Transverse colon (tissue), 4 donors: ENCODE results near the gene ANKRD12. TPM values are rescaled to one million over a fixed set of nuclear protein-coding genes. Genes with fewer than 3 reads are reported as not detected.
A peak's percentile ranks its signal among the peaks of the same experiment; 100 is the strongest.

Experiments used
- DNase-seq: peaks from one replicate; pipeline ENCODE4 v3.0.0-alpha.2; 2019
- H3K27ac ChIP-seq, 4 donors: fragments of 200-600 bp; sonication (generic); 2 replicates each; pipeline ENCODE4 v1.5.1; 2016 to 2018; ENCODE audit warnings: inconsistent platforms in 4 of 4
- H3K27me3 ChIP-seq: fragments of 200-600 bp; sonication (generic); 2 replicates; pipeline ENCODE4 v1.5.1; 2017; ENCODE audit warnings: inconsistent platforms
- H3K36me3 ChIP-seq, 4 donors: fragments of 200-600 bp; sonication (generic); 2 replicates each; pipeline ENCODE4 v1.5.1; 2017 to 2019; ENCODE audit warnings: inconsistent platforms in 4 of 4
- H3K4me1 ChIP-seq, 4 donors: fragments of 200-600 bp; sonication (generic); 2 replicates each; pipeline ENCODE4 v1.5.1; 2017 to 2020; ENCODE audit warnings: inconsistent platforms in 4 of 4
- H3K4me3 ChIP-seq, 4 donors: fragments of 200-600 bp; sonication (generic); 1 replicate in 1 of 4; 2 replicates in 3 of 4; pipeline versions ENCODE4 v1.5.1 to v1.6.1; 2017 to 2019; ENCODE audit warnings: inconsistent platforms in 4 of 4
- H3K9me3 ChIP-seq, 2 donors: fragments of 200-600 bp; sonication (generic); 2 replicates each; pipeline ENCODE4 v1.5.1; 2017 to 2019; ENCODE audit warnings: inconsistent platforms in 2 of 2
- EP300 ChIP-seq: sonication (generic); formaldehyde crosslinking; IDR thresholded peaks from one replicate; pipeline ENCODE4 v1.6.1; 2017; ENCODE audit warnings: antibody characterized with exemption, low read depth
- POLR2A ChIP-seq: fragments of 450-650 bp; IDR thresholded peaks from one replicate; pipeline ENCODE4 v1.6.1; 2016; ENCODE audit warnings: antibody characterized with exemption, mild to moderate bottlenecking, moderate library complexity
- POLR2AphosphoS5 ChIP-seq, 3 donors: sonication (generic); formaldehyde crosslinking; IDR thresholded peaks; one replicate each; pipeline ENCODE4 v1.6.1; 2016; ENCODE audit warnings: antibody characterized with exemption in 3 of 3
- WGBS, 2 donors: methylation state at CpG; one replicate each; pipeline ENCODE4 v1.1.5; 2018; ENCODE audit warnings: low coverage in 1 of 2; 5-methylcytosine and 5-hydroxymethylcytosine counted together
- in situ Hi-C, 4 donors: fragments of 200-750 bp; cut with MboI; loops; one replicate each; pipeline versions ENCODE4 v1.15.0 to v1.15.1; 2017; ENCODE audit warnings: low sequenced_read_pairs in 3 of 4, low pct_ligation_motif_present in 1 of 4, low pct_unique_long_range_greater_than_20kb in 1 of 4
- intact Hi-C: fragments of 100-400 bp; cut with DNase I; formaldehyde crosslinking; loops from one replicate; pipeline ENCODE4 v1.15.1; 2023; ENCODE audit warnings: low total_unique reads
- total RNA-seq, 4 donors: library from RNA; depleted of rRNA; stranded (reverse); fragments of >200 nt; gene quantifications; one replicate each; pipeline ENCODE4 v1.1.0, GENCODE V29; 2016
- TF ChIP-seq, protein P1 (sequence below), 5 experiments: fragments of 200-600 bp in 3 of 5; fragments of 450-650 bp in 2 of 5; sonication (generic) in 3 of 5; IDR thresholded peaks; 1 replicate in 2 of 5; 2 replicates in 3 of 5; pipeline ENCODE4 v1.5.1; 2016 to 2017; ENCODE audit warnings: antibody characterized with exemption in 5 of 5, inconsistent platforms in 3 of 5, mild to moderate bottlenecking in 2 of 5, moderate library complexity in 1 of 5

ANKRD12 gene
- total RNA-seq, 4 donors from 2014 or later = 17.5 to 91.8 (median 59.1) TPM

DNA sequence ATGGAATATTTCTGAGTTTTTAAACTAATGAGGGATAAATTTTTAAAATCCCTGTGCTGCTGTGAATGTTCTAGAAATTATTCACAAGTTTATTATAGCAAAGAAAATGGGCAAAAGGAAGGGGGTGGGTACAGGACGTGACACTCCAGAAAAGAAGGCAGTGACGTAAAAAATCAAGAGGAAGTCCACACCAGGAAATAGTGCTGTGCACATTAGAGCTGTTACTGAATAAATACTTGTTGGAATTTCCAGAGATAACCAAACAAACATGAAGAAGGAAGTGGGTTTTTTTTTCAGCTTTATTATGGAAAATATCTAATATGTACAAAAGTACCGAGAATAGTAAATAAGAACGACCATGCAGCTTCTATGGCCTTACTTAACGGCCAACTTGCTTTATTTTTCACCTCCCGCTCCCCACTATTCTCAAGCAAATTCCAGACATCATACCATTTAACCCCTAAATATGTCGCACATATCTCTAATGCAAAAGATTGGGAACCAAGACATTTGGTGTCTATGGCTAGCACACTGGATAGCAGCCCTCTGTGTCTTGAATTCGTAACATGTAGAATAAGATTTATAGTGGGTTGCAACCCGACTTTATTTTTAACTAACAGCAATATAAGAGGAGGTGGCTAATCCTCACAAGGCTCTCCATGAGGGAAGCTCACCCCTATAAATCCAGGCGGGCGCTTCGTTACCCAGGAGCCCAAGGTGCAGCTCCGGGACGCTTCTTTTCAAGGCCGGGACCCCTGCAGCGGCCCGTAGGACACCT lies 34.7 kb upstream of the ANKRD12 start:
- intact Hi-C loops (no loop called here), in situ Hi-C loops (no loop called here)
- Histone ChIP-seq H3K4me1 (peaks cover 23 to 43% (median 38%) of the 10 kb centered on the region in 4 donors), H3K27ac (peak overlapping the region; percentile 88 to 99 (median 96)), H3K4me3 (peak overlapping the region; percentile 42 to 84 (median 72)), H3K9me3 (no peaks in the 10 kb centered on the region), H3K36me3 (no peaks in the 10 kb centered on the region), H3K27me3 (no peaks in the 10 kb centered on the region)
- WGBS, 2 donors = 0 to 1% methylated on average over 8 to 17 of the region's 17 CpGs
- no peak for DNase-seq
- TF ChIP-seq EP300 (no peak), POLR2AphosphoS5 (IDR thresholded peaks at IDR 0.05) (peak in 1 of 3 donors; percentile 23)

DNA sequence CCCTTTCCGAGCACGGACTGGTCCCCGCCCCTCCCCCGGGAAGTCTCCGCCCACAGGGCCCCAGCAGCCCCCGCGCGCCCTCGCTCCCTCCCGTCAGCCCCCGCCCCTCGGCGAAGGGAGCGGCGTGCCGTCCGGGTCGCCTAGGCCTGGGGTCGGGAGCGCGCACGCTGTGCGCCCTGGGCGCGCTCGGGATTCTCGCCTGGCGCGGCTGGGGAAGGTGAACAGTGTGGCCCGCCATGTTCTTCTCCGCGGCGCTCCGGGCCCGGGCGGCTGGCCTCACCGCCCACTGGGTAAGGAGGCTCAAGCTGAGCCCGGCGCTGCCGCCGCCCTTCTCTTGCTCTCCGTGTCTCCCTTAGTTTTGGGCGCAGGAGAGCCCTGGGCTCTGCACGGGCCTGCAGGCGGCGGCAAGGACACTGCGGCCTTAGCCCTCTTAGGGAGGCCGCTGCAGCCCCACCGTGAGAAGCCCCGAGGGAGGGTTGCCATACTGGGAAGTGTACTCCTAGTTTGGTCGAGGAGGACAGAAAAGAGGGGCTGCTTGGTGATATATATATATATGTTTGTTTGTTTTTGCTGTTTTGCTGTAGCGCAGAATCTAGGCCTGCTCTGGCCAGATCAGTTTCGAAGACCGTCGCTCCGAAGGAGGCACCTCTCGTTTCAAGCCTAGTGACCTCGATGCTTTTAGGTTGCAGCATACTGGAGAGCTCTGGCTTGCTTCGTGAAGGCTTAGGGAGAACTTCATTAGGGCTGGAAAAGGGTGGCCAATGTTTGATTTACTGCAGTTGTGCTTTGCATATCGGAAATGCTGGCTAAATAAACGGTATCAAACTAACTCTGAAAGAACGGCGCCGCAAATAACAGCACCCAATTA lies 33.8 kb upstream of the ANKRD12 start, which contains the start of gene NDUFV2:
TSS of gene NDUFV2 (plus strand) at position 192 of the 868 bp plus-strand sequence. CDS start at position 237, 45 bp downstream.
- no peaks in the 10 kb centered on the region for H3K27me3 ChIP-seq
- in situ Hi-C loops (no loop called here), intact Hi-C loops (no loop called here)
- H3K9me3 ChIP-seq = no peaks in the 10 kb centered on the region
- H3K4me3 ChIP-seq = peak within 1 kb of the TSS; percentile 42 to 84 (median 72)
- H3K27ac ChIP-seq = peak within 1 kb of the TSS; percentile 88 to 99 (median 96)
- no peaks in the 10 kb centered on the region for H3K36me3 ChIP-seq
- H3K4me1 ChIP-seq = peaks cover 31 to 51% (median 46%) of the 10 kb centered on the region in 4 donors
- 0% methylated on average over 27 of the region's 64 CpGs; no CpG with 5 or more reads in 1 of the 2 donors for WGBS, 2 donors
- DNase-seq = peak; percentile 98
- TF ChIP-seq, protein P1, sequence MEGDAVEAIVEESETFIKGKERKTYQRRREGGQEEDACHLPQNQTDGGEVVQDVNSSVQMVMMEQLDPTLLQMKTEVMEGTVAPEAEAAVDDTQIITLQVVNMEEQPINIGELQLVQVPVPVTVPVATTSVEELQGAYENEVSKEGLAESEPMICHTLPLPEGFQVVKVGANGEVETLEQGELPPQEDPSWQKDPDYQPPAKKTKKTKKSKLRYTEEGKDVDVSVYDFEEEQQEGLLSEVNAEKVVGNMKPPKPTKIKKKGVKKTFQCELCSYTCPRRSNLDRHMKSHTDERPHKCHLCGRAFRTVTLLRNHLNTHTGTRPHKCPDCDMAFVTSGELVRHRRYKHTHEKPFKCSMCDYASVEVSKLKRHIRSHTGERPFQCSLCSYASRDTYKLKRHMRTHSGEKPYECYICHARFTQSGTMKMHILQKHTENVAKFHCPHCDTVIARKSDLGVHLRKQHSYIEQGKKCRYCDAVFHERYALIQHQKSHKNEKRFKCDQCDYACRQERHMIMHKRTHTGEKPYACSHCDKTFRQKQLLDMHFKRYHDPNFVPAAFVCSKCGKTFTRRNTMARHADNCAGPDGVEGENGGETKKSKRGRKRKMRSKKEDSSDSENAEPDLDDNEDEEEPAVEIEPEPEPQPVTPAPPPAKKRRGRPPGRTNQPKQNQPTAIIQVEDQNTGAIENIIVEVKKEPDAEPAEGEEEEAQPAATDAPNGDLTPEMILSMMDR (IDR thresholded peaks at IDR 0.05) = no peak
- peak; percentile 95 for TF ChIP-seq POLR2A
- TF ChIP-seq EP300 = no peak
- TF ChIP-seq POLR2AphosphoS5 (IDR thresholded peaks at IDR 0.05) = peak; percentile 92 to 98 (median 97)

DNA sequence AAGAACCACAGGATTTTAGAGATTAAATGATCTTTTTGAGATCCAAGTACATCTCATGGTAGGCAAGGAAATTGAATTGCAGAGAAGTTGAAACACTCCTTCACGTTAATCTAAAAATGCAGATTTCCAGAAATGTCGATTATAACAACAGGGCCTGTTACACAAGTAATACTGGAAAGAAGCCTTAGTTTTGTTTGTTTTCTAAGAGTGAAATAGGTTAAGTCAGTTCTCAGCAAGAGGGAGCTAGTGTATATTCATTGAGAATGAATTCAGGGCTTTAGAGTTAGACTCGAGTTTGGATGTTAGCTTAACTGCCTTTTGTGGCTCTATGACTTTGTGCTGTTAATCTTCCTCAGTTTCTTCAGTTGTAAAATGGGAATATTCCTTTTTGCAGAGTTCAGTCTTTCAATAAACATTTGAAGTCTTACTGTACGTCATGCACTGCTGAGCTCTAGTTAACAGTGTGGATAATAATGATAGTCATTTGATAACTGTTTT lies 33.2 kb upstream of the ANKRD12 start:
- 0 to 1% methylated on average over 4 of the region's 4 CpGs for WGBS, 2 donors
- TF ChIP-seq, protein P1 (IDR thresholded peaks at IDR 0.05) = no peak
- TF ChIP-seq EP300 (no peak), POLR2AphosphoS5 (IDR thresholded peaks at IDR 0.05) (no peak), POLR2A (no peak)
- no peaks in the 10 kb centered on the region for H3K9me3 ChIP-seq
- no peaks in the 10 kb centered on the region for H3K36me3 ChIP-seq
- in situ Hi-C loops (no loop called here), intact Hi-C loops (no loop called here)
- peak overlapping the region; percentile 17 to 84 (median 72) for H3K4me3 ChIP-seq
- H3K27me3 ChIP-seq = no peaks in the 10 kb centered on the region
- DNase-seq = no peak
- H3K27ac ChIP-seq = peak overlapping the region; percentile 88 to 99 (median 96)
- H3K4me1 ChIP-seq = peaks cover 37 to 57% (median 49%) of the 10 kb centered on the region in 4 donors

GRCh38 chr18:9104244-9104901 lies 32.2 kb upstream of the ANKRD12 start:
- WGBS, 2 donors = 5 to 12% methylated on average over 5 of the region's 5 CpGs
- peak overlapping the region; percentile 88 to 99 (median 96) for H3K27ac ChIP-seq
- intact Hi-C loops = no loop called here
- no peaks in the 10 kb centered on the region for H3K9me3 ChIP-seq
- peaks cover 37 to 67% (median 57%) of the 10 kb centered on the region in 4 donors for H3K4me1 ChIP-seq
- TF ChIP-seq POLR2AphosphoS5 (IDR thresholded peaks at IDR 0.05) (no peak), POLR2A (no peak), EP300 (no peak)
- TF ChIP-seq, protein P1 (IDR thresholded peaks at IDR 0.05) = no peak
- no peaks in the 10 kb centered on the region for H3K27me3 ChIP-seq
- H3K36me3 ChIP-seq = no peaks in the 10 kb centered on the region
- DNase-seq = no peak
- H3K4me3 ChIP-seq = peak overlapping the region; percentile 17 to 84 (median 72)
- in situ Hi-C loops = no loop called here
